HG03439 (cell line): ENCODE measurements around the gene PTPN4.
A peak's percentile ranks its signal among the peaks of the same experiment; 100 is the strongest.
"Not testable (repeated sequence)": the region's sequence is repeated elsewhere in the genome, so short reads cannot be mapped to it uniquely, and the experiment has no call there.

ENCODE experiments used
- ATAC-seq: cut with Tn5 transposase; IDR thresholded peaks from one replicate; pipeline ENCODE4 v1.9.1; 2021; ENCODE audit warnings: mild to moderate bottlenecking, moderate library complexity; ENCODE audit not compliant: unreplicated experiment

PTPN4 gene

GRCh38 chr2:119801040-119801439, 41.3 kb downstream of the PTPN4 start:
- no peak for ATAC-seq

GRCh38 chr2:119801989-119802388, 42.3 kb downstream of the PTPN4 start:
- not testable (repeated sequence) for ATAC-seq

DNA sequence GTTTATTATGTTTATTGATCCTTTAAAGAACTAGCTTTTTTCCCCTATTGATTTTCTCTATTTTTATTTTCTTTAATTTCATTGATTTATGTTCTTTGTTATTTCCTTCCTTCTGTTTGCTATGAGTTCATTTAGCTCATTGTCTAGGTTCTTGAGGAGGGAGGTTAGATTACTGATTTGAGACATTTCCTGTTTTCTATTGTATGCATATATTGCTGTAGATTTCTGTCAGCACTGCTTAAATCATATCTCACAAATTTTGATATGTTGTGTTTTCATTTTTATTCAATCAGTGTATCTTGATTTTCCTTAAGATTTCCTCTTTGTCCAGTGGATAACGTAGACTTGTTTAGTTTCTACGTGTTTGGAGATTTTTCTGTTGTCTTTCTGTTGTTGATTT, 43.4 kb downstream of the PTPN4 start:
- ATAC-seq: no peak

GRCh38 chr2:119804409-119804808, 44.7 kb downstream of the PTPN4 start:
- ATAC-seq: not testable (repeated sequence)

GRCh38 chr2:119808516-119809147, 48.9 kb downstream of the PTPN4 start:
- ATAC-seq: no peak

DNA sequence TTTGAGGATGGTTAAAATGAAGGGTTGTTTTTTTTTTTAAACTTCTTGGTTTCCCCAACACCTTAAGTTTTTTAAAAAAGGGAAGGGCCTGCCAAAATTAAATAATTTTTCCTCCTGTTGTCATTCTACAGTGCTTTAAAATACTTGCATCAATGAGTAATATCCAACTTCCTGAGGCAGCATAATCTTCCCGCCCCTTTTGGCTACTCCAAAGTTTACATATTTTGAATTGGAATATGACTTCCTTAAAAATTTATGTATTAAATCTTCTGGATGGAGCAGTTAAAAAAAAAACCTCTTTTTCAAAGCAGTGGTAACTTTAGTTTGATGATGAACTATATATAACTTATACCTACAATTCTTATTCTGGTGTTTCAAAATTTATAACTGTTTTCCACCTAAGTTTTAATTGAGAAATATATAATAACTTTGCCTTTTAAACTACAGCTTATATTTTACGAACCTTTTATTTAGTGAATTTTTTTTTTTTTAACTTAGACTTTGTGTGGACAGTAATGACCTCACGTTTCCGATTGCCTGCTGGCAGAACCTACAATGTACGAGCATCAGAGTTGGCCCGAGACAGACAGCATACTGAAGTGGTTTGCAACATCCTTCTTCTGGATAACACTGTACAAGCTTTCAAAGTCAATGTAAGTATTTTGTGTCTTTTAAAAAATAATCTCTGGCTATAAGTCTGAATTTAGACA, 49.8 kb downstream of the PTPN4 start:
- no peak for ATAC-seq

DNA sequence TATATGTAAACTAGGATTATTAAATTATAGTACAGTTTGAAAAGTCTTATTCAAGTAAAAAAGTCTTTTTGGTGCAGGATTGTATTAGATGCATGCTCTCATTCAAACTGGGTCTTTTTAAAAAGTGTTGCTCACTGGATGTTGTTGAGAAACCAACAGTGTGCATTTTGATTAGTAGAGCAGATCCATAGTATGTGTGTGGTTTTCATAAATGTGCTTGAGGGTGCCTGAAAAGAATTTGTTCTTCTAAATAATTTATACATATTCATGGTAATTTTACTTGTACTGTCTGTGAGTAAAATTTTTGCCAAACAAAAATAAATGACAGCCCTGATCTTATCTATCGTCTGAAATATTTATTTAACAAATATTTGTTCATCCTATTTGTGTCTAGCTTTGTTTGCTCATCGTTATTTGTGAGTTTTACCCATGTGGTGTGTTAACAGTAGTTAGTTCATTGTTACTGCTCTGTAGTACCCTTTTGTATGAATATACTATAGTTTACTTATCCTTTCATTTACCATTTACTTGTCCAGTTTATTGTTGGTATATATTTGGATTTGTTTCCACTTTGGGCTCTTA, 50.4 kb downstream of the PTPN4 start:
- no peak for ATAC-seq

DNA sequence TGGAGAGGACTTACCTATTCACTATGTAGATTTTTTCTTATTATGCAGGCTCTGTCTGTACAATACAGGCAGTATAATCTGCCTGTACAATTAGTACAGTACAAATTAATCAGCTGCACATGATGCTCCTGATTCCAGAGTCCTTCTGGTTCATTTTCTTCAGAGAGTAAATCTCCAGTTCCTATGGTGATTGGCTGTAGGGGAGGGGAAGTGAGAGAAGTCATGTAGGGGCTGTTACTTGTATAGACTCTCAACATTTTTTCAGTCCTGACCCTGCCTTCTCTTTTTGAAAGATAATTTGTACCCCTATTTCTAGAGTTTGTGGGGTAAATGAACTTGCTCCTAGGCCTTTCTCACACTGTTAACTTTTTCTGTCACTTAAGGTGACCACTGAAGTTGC, 54.5 kb downstream of the PTPN4 start:
- ATAC-seq: no peak

GRCh38 chr2:119818792-119819191, 59.1 kb downstream of the PTPN4 start:
- ATAC-seq: no peak

DNA sequence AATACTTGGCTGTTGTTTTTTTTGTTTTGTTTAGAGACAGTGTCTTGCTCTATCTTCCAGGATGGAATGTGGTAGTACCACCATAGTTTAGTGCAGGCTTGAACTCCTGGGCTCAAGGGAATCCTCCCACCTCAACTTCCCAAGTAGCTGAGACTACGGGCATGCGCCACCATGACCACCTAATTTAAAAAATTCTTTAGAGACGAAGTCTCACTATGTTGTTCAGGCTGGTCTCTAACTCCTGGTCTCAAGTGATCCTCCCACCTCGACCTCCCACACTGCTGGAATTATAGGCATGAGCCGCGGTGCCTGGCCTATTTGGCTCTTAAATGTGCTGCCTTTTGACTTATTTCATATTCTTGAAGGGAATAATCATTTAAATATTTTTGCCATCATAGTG, 60.1 kb downstream of the PTPN4 start:
- ATAC-seq: no peak

GRCh38 chr2:119820275-119820674, 60.6 kb downstream of the PTPN4 start:
- ATAC-seq: no peak

DNA sequence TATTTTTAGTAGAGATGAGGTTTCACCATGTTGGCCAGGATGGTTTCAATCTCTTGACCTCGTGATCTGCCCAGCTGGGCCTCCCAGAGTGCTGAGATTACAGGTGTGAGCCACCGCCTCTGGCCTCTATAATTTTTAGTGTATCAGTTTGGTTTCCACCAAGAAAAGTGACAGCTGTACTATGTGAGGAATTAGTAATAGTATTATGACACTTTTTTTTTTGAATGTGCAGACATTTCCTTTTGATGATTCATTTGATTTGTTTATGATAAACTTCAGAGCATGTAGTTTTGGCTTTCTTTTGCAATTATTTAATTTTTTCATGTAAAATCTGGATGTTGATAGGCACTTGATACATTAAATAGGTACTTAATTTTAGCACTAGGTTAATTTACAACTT, 61.5 kb downstream of the PTPN4 start:
- no peak for ATAC-seq

- ATAC-seq: no peak
These were observed 64.1 kb downstream of the PTPN4 start for GRCh38 chr2:119823734-119824334.

GRCh38 chr2:119826370-119826961, 66.7 kb downstream of the PTPN4 start:
- peak; percentile 55 for ATAC-seq

GRCh38 chr2:119827866-119828507, 68.3 kb downstream of the PTPN4 start:
- ATAC-seq: no peak

DNA sequence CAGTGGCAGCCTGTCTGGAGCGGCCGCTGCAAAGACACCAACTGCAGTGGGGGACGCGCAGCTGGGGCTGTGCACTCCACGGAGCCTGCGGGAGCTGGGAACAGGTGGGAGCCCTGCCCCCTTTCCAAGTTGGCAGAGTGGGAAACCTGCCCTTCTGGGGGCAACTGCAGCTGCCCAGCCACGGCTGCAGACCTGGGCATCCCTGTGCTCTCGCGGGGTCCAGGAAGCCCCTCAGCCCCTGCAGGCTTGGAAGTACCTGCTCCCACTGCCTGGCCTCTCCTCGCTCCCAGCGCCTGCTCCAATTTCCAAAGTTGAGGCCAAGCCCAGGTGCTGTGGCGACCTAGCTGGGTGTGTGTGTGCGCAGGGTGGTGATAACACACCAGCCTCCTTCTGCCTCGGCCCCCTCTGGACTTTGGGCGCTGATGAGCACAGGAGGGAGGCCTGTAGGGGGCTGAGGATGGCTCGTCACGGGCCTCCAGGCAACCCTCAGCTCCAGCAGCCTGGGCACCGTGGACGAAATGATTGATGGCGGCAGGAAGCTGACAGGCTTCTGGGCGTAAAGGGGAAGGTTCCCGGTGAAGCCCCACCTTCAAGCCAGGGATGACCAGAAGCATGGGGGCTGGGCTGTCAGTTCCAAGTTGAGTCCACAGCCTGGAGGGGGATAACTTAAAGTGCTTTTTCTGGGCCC, 76.9 kb downstream of the PTPN4 start:
- no peak for ATAC-seq

- ATAC-seq: no peak
These were observed 77.6 kb downstream of the PTPN4 start for GRCh38 chr2:119837350-119837749.

- ATAC-seq: no peak
These were observed 78.0 kb downstream of the PTPN4 start for GRCh38 chr2:119837759-119838158.

GRCh38 chr2:119838179-119838578, 78.5 kb downstream of the PTPN4 start:
- ATAC-seq: no peak

GRCh38 chr2:119841550-119841949, 81.8 kb downstream of the PTPN4 start:
- ATAC-seq: no peak
